Neural progenitor cell (in vitro differentiated cells): ENCODE results near the gene CHMP2B.

Source experiments
- CTCF ChIP-seq: fragments of 200-600 bp; sonication (generic); IDR thresholded peaks from 2 replicates; pipeline ENCODE4 v1.5.1; 2017; ENCODE audit warnings: antibody characterized with exemption, mild to moderate bottlenecking
- EZH2 ChIP-seq: fragments of 200-600 bp; sonication (generic); IDR thresholded peaks from 2 replicates; pipeline ENCODE4 v1.6.1; 2017; ENCODE audit warnings: antibody characterized with exemption, mild to moderate bottlenecking, moderate library complexity
- EZH2phosphoT487 ChIP-seq: fragments of 200-600 bp; sonication (generic); IDR thresholded peaks from 2 replicates; pipeline ENCODE4 v1.6.1; 2017; ENCODE audit warnings: antibody characterized with exemption

- no peak for TF ChIP-seq CTCF
- no peak for TF ChIP-seq EZH2phosphoT487
- TF ChIP-seq EZH2, result no peak
Measured at GRCh38 chr3:87287011-87287410, 59.9 kb downstream of the CHMP2B start.
